ENCODE data around the gene GPR35. TPM values are rescaled to one million over a fixed set of nuclear protein-coding genes. Genes with fewer than 3 reads are reported as not detected.

The GPR35 gene
- polyA plus RNA-seq, 1 of the 3 experiments (the other 2 are of a cell fraction), result 1.2 TPM

- TF ChIP-seq EZH2phosphoT487 (IDR thresholded peaks at IDR 0.05; ENCODE audit: borderline replicate concordance, low read depth) (no peak), NFIC (IDR thresholded peaks at IDR 0.05; ENCODE audit: borderline replicate concordance) (no peak), RFX5 (IDR thresholded peaks at IDR 0.05; ENCODE audit: low read length) (no peak), FOXJ3 (CRISPR knock-in tag; IDR thresholded peaks at IDR 0.05) (no peak), EP300 (IDR thresholded peaks at IDR 0.05; ENCODE audit: borderline replicate concordance in 1 of 2, low read depth in 1 of 2, low read length in 1 of 2) (no peak), GATA2 (CRISPR knock-in tag; IDR thresholded peaks at IDR 0.05) (no peak), GABPA (IDR thresholded peaks at IDR 0.05; ENCODE audit: low read depth) (no peak), POLR2AphosphoS5 (IDR thresholded peaks at IDR 0.05; ENCODE audit: low read depth, low read length) (no peak), REST (IDR thresholded peaks at IDR 0.05; ENCODE audit: low read depth, low read length) (no peak), SIN3A (IDR thresholded peaks at IDR 0.05; ENCODE audit: borderline replicate concordance, low read depth, low read length) (no peak), CTCF (IDR thresholded peaks at IDR 0.05) (no peak)
Observed at GRCh38 chr2:240650254-240650965, 25.1 kb downstream of the GPR35 start.

More at GRCh38 chr2:240650254-240650965, 25.1 kb downstream of the GPR35 start:
- H3K9ac ChIP-seq, result no peak overlapping the region
- H3K27me3 ChIP-seq (ENCODE audit: insufficient read depth), result peaks cover 8% of the 10 kb centered on the region; the same call in 1 of the 2 replicates
- no peak overlapping the region for H3K4me2 ChIP-seq
- no peaks in the 10 kb centered on the region for H4K20me1 ChIP-seq (ENCODE audit: insufficient read depth)
- H3K9me2 ChIP-seq, result no peaks in the 10 kb centered on the region
- 50% methylated on average over 12 of the region's 13 CpGs for WGBS (ENCODE audit: low lambda C conversion rate)
- H3K4me3 ChIP-seq (ENCODE audit: low read depth in 2 of 2, low read length in 1 of 2), result no peak overlapping the region
- ChIA-PET POLR2A (no interaction called here), CTCF (interaction anchor here (1.3 to 1.7 kb wide), 2 partner anchors 9 kb away, joined by 3 to 8 read pairs; no protein-coding TSS in a partner anchor)
- no peak overlapping the region for H2AFZ ChIP-seq (ENCODE audit: low read depth)
- H3K79me2 ChIP-seq (ENCODE audit: insufficient read depth), result no peaks in the 10 kb centered on the region
- H3K36me3 ChIP-seq (replicated peaks in 1 of 2; ENCODE audit: control insufficient read depth in 1 of 2, insufficient read depth in 2 of 2, low read length in 1 of 2), result no peaks in the 10 kb centered on the region
- DNase-seq, result no peak
- no peaks in the 10 kb centered on the region for H3F3A ChIP-seq (replicated peaks; ENCODE audit: insufficient read depth)
- no peaks in the 10 kb centered on the region for H3K9me3 ChIP-seq
- H3K27ac ChIP-seq (ENCODE audit: low read depth in 2 of 2, low read length in 1 of 2), result no peak overlapping the region
- no peaks in the 10 kb centered on the region for H3K4me1 ChIP-seq (ENCODE audit: control insufficient read depth in 1 of 2, insufficient read depth in 2 of 2, low read depth in 1 of 2, low read length in 1 of 2)

Data from SK-N-SH (cell line).